ENCODE results near the gene NELFA. TPM values are rescaled to one million over a fixed set of nuclear protein-coding genes. Genes with fewer than 3 reads are reported as not detected.

The NELFA gene
- total and polyA plus RNA-seq, 7 experiments from 2014 or later: 29.2 to 50.1 (median 42.8) TPM

DNA sequence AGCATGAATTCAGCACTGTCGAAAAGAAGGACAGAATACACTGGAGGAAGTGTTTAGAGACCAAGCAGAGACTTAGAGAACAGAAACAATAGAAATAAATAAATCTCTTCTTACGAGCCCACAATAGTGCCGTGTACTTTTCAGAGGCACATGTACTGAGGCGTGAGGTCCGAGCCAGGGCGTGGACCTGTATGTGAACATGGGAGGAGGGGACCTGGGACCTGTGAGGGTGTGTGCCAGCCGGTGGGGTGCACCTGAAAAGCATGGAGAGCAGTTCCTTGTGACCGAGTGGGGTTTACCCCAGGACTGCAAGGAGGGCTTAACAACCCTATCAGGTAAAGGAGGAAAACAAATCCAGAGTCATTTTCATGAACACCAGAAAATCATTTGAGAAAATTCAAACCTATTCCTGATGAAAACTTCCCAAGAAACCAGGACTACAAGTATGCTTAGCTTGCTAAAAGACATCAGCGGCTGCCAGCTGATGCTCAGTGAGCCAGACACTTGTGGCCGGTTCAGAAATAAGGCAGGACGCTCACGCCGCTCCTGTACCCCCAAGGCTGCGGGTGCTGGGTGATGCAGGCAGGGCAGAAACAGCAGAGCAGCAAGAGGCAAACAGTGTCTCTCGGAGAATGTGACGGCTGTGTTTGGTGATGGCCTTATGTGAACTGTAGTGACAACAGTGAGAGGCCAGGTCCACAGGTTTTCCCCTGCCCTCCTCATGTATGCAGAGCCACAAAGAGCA lies 37.1 kb downstream of the NELFA start:
- no peak for DNase-seq
- Histone ChIP-seq H3K27me3 (ENCODE audit: control insufficient read depth in 2 of 2, insufficient read depth in 2 of 2, low read length in 2 of 2) (no peaks in the 10 kb centered on the region), H3K4me1 (ENCODE audit: control insufficient read depth in 2 of 2, insufficient read depth in 2 of 2, low read length in 2 of 2) (no peaks in the 10 kb centered on the region), H3K36me3 (ENCODE audit: control insufficient read depth in 2 of 3, insufficient read depth in 3 of 3, low read length in 3 of 3) (peaks cover 0 to 31% (median 3%) of the 10 kb centered on the region in 3 experiments), H3K27ac (ENCODE audit: low read depth, low read length) (no peak overlapping the region), H3K4me3 (ENCODE audit: low read length) (no peak overlapping the region), H3K9me3 (ENCODE audit: control insufficient read depth in 2 of 3, low read length in 3 of 3) (no peaks in the 10 kb centered on the region)
- H3K36me3 Mint-ChIP-seq: peaks cover 0 to 24% (median 4%) of the 10 kb centered on the region in 5 donors
- no peak for ATAC-seq
- no peaks in the 10 kb centered on the region for H3K27me3 Mint-ChIP-seq
- CTCF ChIA-PET: no interaction called here
- intact Hi-C loops (cut with micrococcal nuclease): no loop called here
- H3K9me3 Mint-ChIP-seq: no peaks in the 10 kb centered on the region
- POLR2A ChIA-PET: no interaction called here
- H3K4me3 Mint-ChIP-seq: no peak overlapping the region
- H3K27ac Mint-ChIP-seq: peak overlapping the region in 4 of 9 donors; percentile 3 to 37 (median 20)
- H3K4me1 Mint-ChIP-seq: peaks cover 0 to 2% (median 0%) of the 10 kb centered on the region in 7 donors

DNA sequence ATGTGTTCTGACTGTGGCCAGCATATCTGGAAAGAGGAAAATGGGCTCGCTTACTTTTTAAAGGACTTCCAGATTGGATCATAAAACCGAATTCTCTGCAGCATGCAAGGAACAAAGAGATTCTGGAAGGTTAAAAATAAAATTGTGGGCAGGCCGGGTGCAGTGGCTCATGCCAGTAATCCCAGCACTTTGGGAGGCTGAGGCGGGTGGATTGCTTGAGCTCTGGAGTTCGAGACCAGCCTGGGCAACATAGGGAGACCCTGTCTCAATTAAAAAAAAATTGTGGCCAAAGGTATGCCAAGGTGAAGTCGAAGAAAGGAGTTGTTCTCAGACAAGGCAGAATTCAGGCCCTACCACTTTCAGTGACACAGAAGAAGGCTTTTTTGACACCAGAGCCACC lies 37.8 kb downstream of the NELFA start:
- peak overlapping the region in 3 of 9 donors; percentile 30 to 53 (median 37) for H3K27ac Mint-ChIP-seq
- DNase-seq (no peak), ATAC-seq (no peak)
- POLR2A ChIA-PET: no interaction called here
- H3K9me3 Mint-ChIP-seq: no peaks in the 10 kb centered on the region
- Histone ChIP-seq H3K4me1 (ENCODE audit: control insufficient read depth in 2 of 2, insufficient read depth in 2 of 2, low read length in 2 of 2) (no peaks in the 10 kb centered on the region), H3K36me3 (ENCODE audit: control insufficient read depth in 2 of 3, insufficient read depth in 3 of 3, low read length in 3 of 3) (peaks cover 0 to 24% (median 2%) of the 10 kb centered on the region in 3 experiments), H3K9me3 (ENCODE audit: control insufficient read depth in 2 of 3, low read length in 3 of 3) (no peaks in the 10 kb centered on the region), H3K27ac (ENCODE audit: low read depth, low read length) (no peak overlapping the region), H3K4me3 (ENCODE audit: low read length) (no peak overlapping the region), H3K27me3 (ENCODE audit: control insufficient read depth in 2 of 2, insufficient read depth in 2 of 2, low read length in 2 of 2) (no peaks in the 10 kb centered on the region)
- H3K4me1 Mint-ChIP-seq: peaks cover 0 to 2% (median 0%) of the 10 kb centered on the region in 7 donors
- intact Hi-C loops (cut with micrococcal nuclease): no loop called here
- CTCF ChIA-PET: no interaction called here
- no peaks in the 10 kb centered on the region for H3K27me3 Mint-ChIP-seq
- H3K4me3 Mint-ChIP-seq: no peak overlapping the region
- H3K36me3 Mint-ChIP-seq: peaks cover 0 to 20% (median 4%) of the 10 kb centered on the region in 5 donors

DNA sequence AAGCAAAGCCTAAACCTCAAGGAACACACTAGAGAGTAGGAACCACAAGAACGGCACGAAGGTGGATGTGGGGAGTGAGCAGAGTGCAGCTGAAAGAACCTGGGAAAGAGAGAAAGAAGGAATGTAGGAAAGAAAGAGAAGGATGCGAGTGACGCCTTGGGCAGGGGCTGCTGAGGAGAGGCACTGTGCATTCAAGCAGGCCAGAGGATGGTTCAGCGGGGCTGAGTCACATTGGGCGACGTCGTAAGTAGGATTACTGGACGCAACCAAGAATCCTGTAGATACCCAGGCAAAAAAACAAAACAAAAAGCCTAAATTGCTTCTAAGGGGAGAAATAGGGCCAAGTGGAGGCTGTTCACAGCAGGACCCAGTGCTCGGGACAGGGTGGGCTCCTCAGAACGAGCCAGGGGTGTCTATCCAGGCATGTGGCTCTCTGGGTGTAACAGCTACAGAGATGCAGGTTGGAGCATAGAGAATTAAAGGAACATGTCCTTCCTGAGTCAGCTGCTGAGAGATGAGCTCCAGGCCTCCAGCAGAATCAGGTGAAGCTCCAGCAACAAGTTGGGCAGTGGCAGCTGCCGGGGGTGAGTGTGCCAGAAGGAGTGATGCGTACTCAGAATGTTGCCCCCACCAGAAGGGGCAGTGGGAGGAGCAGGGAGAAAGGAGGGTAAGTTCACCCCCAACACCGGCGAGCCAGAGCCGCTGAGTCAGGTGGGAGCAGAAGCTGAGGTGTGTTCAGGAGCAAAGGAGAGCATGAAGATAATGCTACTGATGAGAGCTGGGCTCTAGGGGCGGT lies 38.6 kb downstream of the NELFA start:
- no peaks in the 10 kb centered on the region for H3K27me3 ChIP-seq (ENCODE audit: control insufficient read depth in 2 of 2, insufficient read depth in 2 of 2, low read length in 2 of 2)
- intact Hi-C loops (cut with micrococcal nuclease): no loop called here
- peaks cover 0 to 21% (median 7%) of the 10 kb centered on the region in 5 donors for H3K36me3 Mint-ChIP-seq
- CTCF ChIA-PET: no interaction called here
- no peak overlapping the region for H3K4me3 Mint-ChIP-seq
- peaks cover 0 to 16% (median 0%) of the 10 kb centered on the region in 3 experiments for H3K36me3 ChIP-seq (ENCODE audit: control insufficient read depth in 2 of 3, insufficient read depth in 3 of 3, low read length in 3 of 3)
- no peaks in the 10 kb centered on the region for H3K27me3 Mint-ChIP-seq
- H3K9me3 Mint-ChIP-seq: no peaks in the 10 kb centered on the region
- no peak for ATAC-seq
- H3K4me1 Mint-ChIP-seq: peaks cover 0 to 2% (median 0%) of the 10 kb centered on the region in 7 donors
- POLR2A ChIA-PET: no interaction called here
- no peak for DNase-seq
- peak overlapping the region in 6 of 9 donors; percentile 30 to 65 (median 44) for H3K27ac Mint-ChIP-seq
- H3K27ac ChIP-seq (ENCODE audit: low read depth, low read length): no peak overlapping the region
- H3K4me3 ChIP-seq (ENCODE audit: low read length): no peak overlapping the region
- H3K4me1 ChIP-seq (ENCODE audit: control insufficient read depth in 2 of 2, insufficient read depth in 2 of 2, low read length in 2 of 2): no peaks in the 10 kb centered on the region
- no peaks in the 10 kb centered on the region for H3K9me3 ChIP-seq (ENCODE audit: control insufficient read depth in 2 of 3, low read length in 3 of 3)

DNA sequence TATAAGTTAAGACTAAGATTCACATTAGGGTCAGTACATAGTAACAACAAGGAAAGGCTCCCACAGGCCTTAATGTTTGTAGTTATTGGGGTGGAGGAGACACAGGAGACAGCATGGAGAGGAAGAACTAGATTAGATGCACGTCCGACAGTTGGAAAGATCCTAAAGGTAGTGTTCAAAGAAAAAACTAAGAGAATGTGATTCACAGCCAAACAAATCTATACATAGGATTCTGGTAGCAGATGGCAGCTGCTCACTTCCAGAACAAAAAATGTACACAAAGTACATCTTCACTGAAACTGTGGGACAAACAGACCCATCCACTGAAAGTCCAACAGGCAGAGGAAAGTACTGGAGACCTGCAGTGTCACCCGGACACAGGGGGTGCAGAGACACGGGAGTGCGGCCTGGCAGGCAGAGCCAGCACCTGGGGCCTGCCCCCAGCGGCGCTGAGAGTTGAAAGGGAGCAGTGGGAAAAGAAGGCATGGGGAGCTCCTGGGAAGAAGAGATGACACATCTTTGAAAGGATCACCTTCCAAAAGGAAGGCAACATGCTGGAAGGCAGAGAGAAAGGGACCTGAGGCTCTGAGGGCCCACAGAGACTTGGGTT lies 40.0 kb downstream of the NELFA start:
- Histone ChIP-seq H3K9me3 (ENCODE audit: control insufficient read depth in 2 of 3, low read length in 3 of 3) (no peaks in the 10 kb centered on the region), H3K4me3 (ENCODE audit: low read length) (no peak overlapping the region), H3K36me3 (ENCODE audit: control insufficient read depth in 2 of 3, insufficient read depth in 3 of 3, low read length in 3 of 3) (peaks cover 0 to 4% (median 0%) of the 10 kb centered on the region in 3 experiments), H3K4me1 (ENCODE audit: control insufficient read depth in 2 of 2, insufficient read depth in 2 of 2, low read length in 2 of 2) (no peaks in the 10 kb centered on the region), H3K27me3 (ENCODE audit: control insufficient read depth in 2 of 2, insufficient read depth in 2 of 2, low read length in 2 of 2) (no peaks in the 10 kb centered on the region), H3K27ac (ENCODE audit: low read depth, low read length) (no peak overlapping the region)
- Mint-ChIP-seq H3K27me3 (no peaks in the 10 kb centered on the region), H3K9me3 (no peaks in the 10 kb centered on the region), H3K4me3 (no peak overlapping the region), H3K27ac (peak overlapping the region in 4 of 9 donors; percentile 0 to 76 (median 37)), H3K36me3 (peaks cover 0 to 31% (median 13%) of the 10 kb centered on the region in 5 donors), H3K4me1 (peaks cover 0 to 2% (median 0%) of the 10 kb centered on the region in 7 donors)
- no peak for ATAC-seq
- ChIA-PET CTCF (no interaction called here), POLR2A (no interaction called here)
- intact Hi-C loops (cut with micrococcal nuclease): no loop called here
- DNase-seq: no peak

DNA sequence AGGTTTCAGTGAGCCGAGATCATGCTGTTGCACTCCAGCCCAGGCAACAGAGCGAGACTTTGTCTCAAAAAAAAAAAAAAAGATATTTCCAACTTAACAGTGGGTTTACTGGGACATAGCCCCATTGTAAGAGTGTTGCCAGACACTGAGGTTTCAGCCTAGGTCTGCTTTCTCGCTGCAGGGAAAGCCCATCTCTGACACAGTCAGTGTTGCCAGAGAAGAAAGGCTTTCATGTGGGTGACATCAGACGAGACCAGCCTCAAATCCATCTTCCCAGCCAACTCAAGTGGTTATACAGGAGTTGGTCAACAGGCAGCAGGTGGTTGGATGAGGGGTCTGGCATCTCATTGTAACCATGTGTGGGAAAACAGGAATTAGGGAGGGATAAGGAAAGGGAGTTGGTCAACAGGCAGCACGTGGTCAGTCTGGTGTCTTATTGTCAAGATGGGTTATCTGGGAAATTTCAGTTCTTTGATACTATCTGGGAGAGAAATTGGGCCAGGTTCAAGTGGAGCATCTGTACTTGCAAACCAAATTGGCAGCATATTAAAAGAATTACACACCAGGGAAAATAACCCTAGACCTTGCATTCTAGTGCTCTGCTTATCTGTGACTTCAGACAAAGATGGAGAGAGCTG lies 41.1 kb downstream of the NELFA start:
- DNase-seq: no peak
- Histone ChIP-seq H3K4me3 (ENCODE audit: low read length) (no peak overlapping the region), H3K27me3 (ENCODE audit: control insufficient read depth in 2 of 2, insufficient read depth in 2 of 2, low read length in 2 of 2) (no peaks in the 10 kb centered on the region), H3K36me3 (ENCODE audit: control insufficient read depth in 2 of 3, insufficient read depth in 3 of 3, low read length in 3 of 3) (peaks cover 0 to 7% (median 0%) of the 10 kb centered on the region in 3 experiments), H3K9me3 (ENCODE audit: control insufficient read depth in 2 of 3, low read length in 3 of 3) (no peaks in the 10 kb centered on the region), H3K27ac (ENCODE audit: low read depth, low read length) (no peak overlapping the region), H3K4me1 (ENCODE audit: control insufficient read depth in 2 of 2, insufficient read depth in 2 of 2, low read length in 2 of 2) (no peaks in the 10 kb centered on the region)
- no peaks in the 10 kb centered on the region for H3K9me3 Mint-ChIP-seq
- H3K27me3 Mint-ChIP-seq: no peaks in the 10 kb centered on the region
- peak overlapping the region in 4 of 9 donors; percentile 4 to 44 (median 14) for H3K27ac Mint-ChIP-seq
- peaks cover 0 to 4% (median 0%) of the 10 kb centered on the region in 7 donors for H3K4me1 Mint-ChIP-seq
- ChIA-PET POLR2A (no interaction called here), CTCF (no interaction called here)
- no peak for ATAC-seq
- no peak overlapping the region for H3K4me3 Mint-ChIP-seq
- intact Hi-C loops (cut with micrococcal nuclease): no loop called here
- H3K36me3 Mint-ChIP-seq: peaks cover 0 to 39% (median 18%) of the 10 kb centered on the region in 5 donors

DNA sequence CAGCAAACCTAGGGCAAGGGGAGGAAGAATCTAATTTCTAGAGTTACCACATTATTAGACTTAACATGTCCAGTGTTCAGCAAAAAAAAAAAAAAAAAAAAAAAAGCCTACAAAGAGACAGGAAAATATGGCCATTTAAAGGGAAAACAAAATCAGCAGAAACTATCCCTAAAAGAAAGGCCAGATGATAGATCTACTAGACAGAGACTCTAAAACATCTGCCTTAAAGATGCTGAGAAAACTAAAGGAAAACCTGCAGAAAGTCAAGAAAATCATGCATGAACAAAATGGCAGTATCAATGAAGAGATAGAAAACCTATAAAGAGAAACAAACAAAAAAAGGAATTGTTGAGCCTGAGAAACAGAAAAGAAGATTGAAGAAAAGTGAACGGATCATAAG lies 43.8 kb downstream of the NELFA start:
- DNase-seq (no peak), ATAC-seq (no peak)
- H3K27ac ChIP-seq (ENCODE audit: low read depth, low read length): no peak overlapping the region
- POLR2A ChIA-PET: no interaction called here
- peak overlapping the region in 2 of 9 donors; percentile 73 to 75 for H3K27ac Mint-ChIP-seq
- H3K9me3 ChIP-seq (ENCODE audit: control insufficient read depth in 2 of 3, low read length in 3 of 3): no peaks in the 10 kb centered on the region
- peaks cover 0 to 7% (median 0%) of the 10 kb centered on the region in 7 donors for H3K4me1 Mint-ChIP-seq
- no peak overlapping the region for H3K4me3 ChIP-seq (ENCODE audit: low read length)
- H3K36me3 Mint-ChIP-seq: peaks cover 9 to 49% (median 33%) of the 10 kb centered on the region in 5 donors
- intact Hi-C loops (cut with micrococcal nuclease): no loop called here
- no peak overlapping the region for H3K4me3 Mint-ChIP-seq
- H3K27me3 Mint-ChIP-seq: no peaks in the 10 kb centered on the region
- peaks cover 0 to 30% (median 9%) of the 10 kb centered on the region in 3 experiments for H3K36me3 ChIP-seq (ENCODE audit: control insufficient read depth in 2 of 3, insufficient read depth in 3 of 3, low read length in 3 of 3)
- no peaks in the 10 kb centered on the region for H3K4me1 ChIP-seq (ENCODE audit: control insufficient read depth in 2 of 2, insufficient read depth in 2 of 2, low read length in 2 of 2)
- CTCF ChIA-PET: no interaction called here
- H3K27me3 ChIP-seq (ENCODE audit: control insufficient read depth in 2 of 2, insufficient read depth in 2 of 2, low read length in 2 of 2): no peaks in the 10 kb centered on the region
- H3K9me3 Mint-ChIP-seq: no peaks in the 10 kb centered on the region

Data from naive thymus-derived CD4-positive, alpha-beta T cell (primary cell).